Esophagus squamous epithelium (tissue), 5 donors: ENCODE data around the gene CIPC. TPM values are rescaled to one million over a fixed set of nuclear protein-coding genes. Genes with fewer than 3 reads are reported as not detected.

Experiments used
- DNase-seq: peaks from one replicate; lab custom pipeline; 2025; lab: John Stamatoyannopoulos, UW
- H3K27ac ChIP-seq, 4 donors: fragments of 200-600 bp; sonication (generic); one replicate each; pipeline ENCODE4 v1.5.1; 2016 to 2019; ENCODE audit warnings: mild to moderate bottlenecking in 1 of 4
- H3K27me3 ChIP-seq, 4 donors: fragments of 200-600 bp; sonication (generic); 1 replicate in 3 of 4; 2 replicates in 1 of 4; pipeline versions ENCODE4 v1.5.1 to v1.6.0; 2017 to 2021; ENCODE audit warnings: antibody characterized with exemption in 1 of 4
- H3K36me3 ChIP-seq, 3 donors: fragments of 200-600 bp; sonication (generic); one replicate each; pipeline ENCODE4 v1.5.1; 2016 to 2019
- H3K4me1 ChIP-seq, 3 donors: fragments of 200-600 bp; sonication (generic); one replicate each; pipeline ENCODE4 v1.5.1; 2017 to 2019
- H3K4me3 ChIP-seq, 4 donors: fragments of 200-600 bp; sonication (generic); 1 replicate in 3 of 4; 2 replicates in 1 of 4; pipeline ENCODE4 v1.5.1; 2016 to 2019; ENCODE audit warnings: mild to moderate bottlenecking in 2 of 4, moderate library complexity in 1 of 4
- H3K9me3 ChIP-seq, 3 donors: fragments of 200-600 bp; sonication (generic); one replicate each; pipeline ENCODE4 v1.5.1; 2016 to 2019
- POLR2A ChIP-seq, 4 donors: fragments of 450-650 bp; IDR thresholded peaks; one replicate each; pipeline ENCODE4 v1.6.1; 2017; ENCODE audit warnings: antibody characterized with exemption in 4 of 4, mild to moderate bottlenecking in 4 of 4, moderate library complexity in 3 of 4
- WGBS, 2 donors: methylation state at CpG; one replicate each; pipeline ENCODE4 v1.1.5; 2018; 5-methylcytosine and 5-hydroxymethylcytosine counted together
- intact Hi-C: fragments of 100-400 bp; cut with DNase I; formaldehyde crosslinking; loops from one replicate; pipeline ENCODE4 v1.15.0; 2022
- total RNA-seq, 4 donors: library from RNA; depleted of rRNA; stranded (reverse); fragments of >200 nt; gene quantifications; one replicate each; pipeline ENCODE4 v1.1.0, GENCODE V29; 2016
- TF ChIP-seq, protein P1 (sequence below), 6 experiments: fragments of 450-650 bp in 4 of 6; fragments of 200-600 bp in 2 of 6; sonication (generic) in 2 of 6; IDR thresholded peaks; one replicate each; pipeline ENCODE4 v1.5.1; 2016 to 2019; ENCODE audit warnings: antibody characterized with exemption in 6 of 6, mild to moderate bottlenecking in 4 of 6, moderate library complexity in 4 of 6
- donor health status: DM: yes; HTN: yes; CAD: no.

Gene CIPC
- total RNA-seq, 4 donors from 2014 or later: 17.1 to 38.3 (median 32.6) TPM

DNA sequence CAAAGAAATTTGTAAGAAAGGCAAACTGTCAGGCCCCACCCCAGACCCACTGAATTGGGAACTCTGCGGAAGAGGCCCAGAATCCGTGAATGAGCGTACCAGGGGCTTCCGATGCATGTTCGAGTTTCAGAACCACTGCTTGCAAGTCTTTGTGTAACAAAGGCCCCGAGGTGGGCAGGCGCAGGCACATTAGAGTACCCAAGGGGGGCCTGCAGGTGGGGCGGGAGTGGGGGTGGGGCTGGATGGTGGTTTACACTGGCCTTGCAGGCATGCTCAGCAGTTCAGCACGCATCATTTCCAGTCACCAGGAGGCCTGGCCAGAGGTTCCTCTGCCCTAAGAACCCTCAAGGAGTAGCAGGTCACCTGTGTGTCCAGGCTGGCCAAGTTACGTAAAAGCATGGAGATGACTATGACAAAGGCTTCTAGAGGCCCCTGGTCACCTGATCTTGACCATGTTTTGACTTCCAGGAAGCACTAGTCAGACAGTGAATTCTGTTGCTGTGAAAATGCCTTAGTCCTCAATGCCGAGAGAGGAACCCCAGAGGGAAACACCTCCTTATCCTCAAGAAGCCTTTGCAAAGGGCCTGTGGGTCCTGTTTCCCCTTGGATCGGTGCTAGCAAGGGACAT, 36.3 kb upstream of the CIPC start:
- Histone ChIP-seq H3K4me3 (no peak overlapping the region), H3K27me3 (no peaks in the 10 kb centered on the region), H3K4me1 (peaks cover 0 to 16% (median 6%) of the 10 kb centered on the region in 3 donors), H3K9me3 (no peaks in the 10 kb centered on the region), H3K27ac (no peak overlapping the region), H3K36me3 (no peaks in the 10 kb centered on the region)
- DNase-seq: no peak
- intact Hi-C loops: no loop called here
- WGBS, 2 donors: 88 to 94% methylated on average over 2 to 9 of the region's 12 CpGs
- TF ChIP-seq, protein P1, sequence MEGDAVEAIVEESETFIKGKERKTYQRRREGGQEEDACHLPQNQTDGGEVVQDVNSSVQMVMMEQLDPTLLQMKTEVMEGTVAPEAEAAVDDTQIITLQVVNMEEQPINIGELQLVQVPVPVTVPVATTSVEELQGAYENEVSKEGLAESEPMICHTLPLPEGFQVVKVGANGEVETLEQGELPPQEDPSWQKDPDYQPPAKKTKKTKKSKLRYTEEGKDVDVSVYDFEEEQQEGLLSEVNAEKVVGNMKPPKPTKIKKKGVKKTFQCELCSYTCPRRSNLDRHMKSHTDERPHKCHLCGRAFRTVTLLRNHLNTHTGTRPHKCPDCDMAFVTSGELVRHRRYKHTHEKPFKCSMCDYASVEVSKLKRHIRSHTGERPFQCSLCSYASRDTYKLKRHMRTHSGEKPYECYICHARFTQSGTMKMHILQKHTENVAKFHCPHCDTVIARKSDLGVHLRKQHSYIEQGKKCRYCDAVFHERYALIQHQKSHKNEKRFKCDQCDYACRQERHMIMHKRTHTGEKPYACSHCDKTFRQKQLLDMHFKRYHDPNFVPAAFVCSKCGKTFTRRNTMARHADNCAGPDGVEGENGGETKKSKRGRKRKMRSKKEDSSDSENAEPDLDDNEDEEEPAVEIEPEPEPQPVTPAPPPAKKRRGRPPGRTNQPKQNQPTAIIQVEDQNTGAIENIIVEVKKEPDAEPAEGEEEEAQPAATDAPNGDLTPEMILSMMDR (IDR thresholded peaks at IDR 0.05): no peak
- TF ChIP-seq POLR2A (IDR thresholded peaks at IDR 0.05): no peak

- intact Hi-C loops: no loop called here
- Histone ChIP-seq H3K27ac (no peak overlapping the region), H3K27me3 (no peaks in the 10 kb centered on the region), H3K36me3 (no peaks in the 10 kb centered on the region), H3K4me3 (no peak overlapping the region), H3K4me1 (peaks cover 0 to 21% (median 6%) of the 10 kb centered on the region in 3 donors), H3K9me3 (no peaks in the 10 kb centered on the region)
- WGBS, 2 donors: 20 to 67% methylated on average over 1 to 2 of the region's 3 CpGs
- TF ChIP-seq, protein P1 (IDR thresholded peaks at IDR 0.05): no peak
- no peak for TF ChIP-seq POLR2A (IDR thresholded peaks at IDR 0.05)
- no peak for DNase-seq
These were observed 35.8 kb upstream of the CIPC start for GRCh38 chr14:77062261-77062660.

GRCh38 chr14:77063571-77064171, 34.4 kb upstream of the CIPC start:
- Histone ChIP-seq H3K27ac (no peak overlapping the region), H3K27me3 (no peaks in the 10 kb centered on the region)
- WGBS, 2 donors: 63 to 81% methylated on average over 7 to 10 of the region's 10 CpGs

GRCh38 chr14:77064521-77065178, 33.4 kb upstream of the CIPC start:
- H3K36me3 ChIP-seq: no peaks in the 10 kb centered on the region
- no peak overlapping the region for H3K4me3 ChIP-seq
- H3K9me3 ChIP-seq: no peaks in the 10 kb centered on the region
- H3K27me3 ChIP-seq: no peaks in the 10 kb centered on the region
- no peak overlapping the region for H3K27ac ChIP-seq
- DNase-seq: no peak
- 82 to 85% methylated on average over 2 to 5 of the region's 8 CpGs for WGBS, 2 donors
- TF ChIP-seq, protein P1 (IDR thresholded peaks at IDR 0.05): no peak
- TF ChIP-seq POLR2A (IDR thresholded peaks at IDR 0.05): no peak
- peaks cover 6 to 34% (median 12%) of the 10 kb centered on the region in 3 donors for H3K4me1 ChIP-seq
- intact Hi-C loops: no loop called here

More at GRCh38 chr14:77063571-77064171, 34.4 kb upstream of the CIPC start:
- DNase-seq: no peak
- TF ChIP-seq POLR2A (IDR thresholded peaks at IDR 0.05): no peak
- TF ChIP-seq, protein P1 (IDR thresholded peaks at IDR 0.05): no peak
- peaks cover 6 to 34% (median 12%) of the 10 kb centered on the region in 3 donors for H3K4me1 ChIP-seq
- no peaks in the 10 kb centered on the region for H3K36me3 ChIP-seq
- no peak overlapping the region for H3K4me3 ChIP-seq
- intact Hi-C loops: no loop called here
- H3K9me3 ChIP-seq: no peaks in the 10 kb centered on the region
